ENCODE measurements around the gene CPT1C. TPM values are rescaled to one million over a fixed set of nuclear protein-coding genes. Genes with fewer than 3 reads are reported as not detected.

Gene CPT1C
- polyA plus RNA-seq, 1 donor (not counting 4 experiments of a cell fraction or from before 2014, with no cell fraction given): 0.41 TPM

- Histone ChIP-seq H3K36me3 (ENCODE audit: control insufficient read depth in 2 of 2, extremely low read depth in 1 of 2, insufficient read depth in 2 of 2, low read length in 2 of 2) (no peaks in the 10 kb centered on the region), H3K79me2 (ENCODE audit: control insufficient read depth, insufficient read depth, low read length) (no peaks in the 10 kb centered on the region), H3K4me2 (ENCODE audit: control insufficient read depth, extremely low read depth, insufficient read depth, low read depth, low read length) (no peak overlapping the region), H3K9ac (ENCODE audit: control insufficient read depth, extremely low read depth, insufficient read depth, low read length) (no peak overlapping the region), H3K9me3 (ENCODE audit: control insufficient read depth, low read depth, low read length) (no peaks in the 10 kb centered on the region), H3K27me3 (ENCODE audit: control insufficient read depth, extremely low read depth, insufficient read depth, low read length) (no peaks in the 10 kb centered on the region), H3K27ac (ENCODE audit: control insufficient read depth, insufficient read depth, low read length) (no peak overlapping the region), H2AFZ (ENCODE audit: control insufficient read depth, low read length) (no peak overlapping the region), H3K9me1 (ENCODE audit: control insufficient read depth, extremely low read depth, insufficient read depth, low read length) (no peaks in the 10 kb centered on the region), H3K4me3 (ENCODE audit: control insufficient read depth in 2 of 3, extremely low read depth in 1 of 3, insufficient read depth in 2 of 3, low read depth in 1 of 3, low read length in 3 of 3) (no peak overlapping the region), H3K4me1 (ENCODE audit: control insufficient read depth, extremely low read depth, insufficient read depth, low read length) (peaks cover 2% of the 10 kb centered on the region), H4K20me1 (ENCODE audit: control insufficient read depth, extremely low read depth, insufficient read depth, low read length) (no peaks in the 10 kb centered on the region)
- TF ChIP-seq EZH2 (IDR thresholded peaks at IDR 0.05; ENCODE audit: low read length) (no peak), CTCF (optimal IDR thresholded peaks at IDR 0.05 in 1 of 3, IDR thresholded peaks at IDR 0.05 in 1 of 3, conservative IDR thresholded peaks at IDR 0.05 in 1 of 3; ENCODE audit: extremely low read depth in 1 of 3, insufficient read depth in 2 of 3, low read length in 3 of 3) (no peak)
- no peak for FAIRE-seq
- no peak for DNase-seq (ENCODE audit: low read depth, low spot score)
- dilution Hi-C loops (cut with MboI; ENCODE audit: extremely low pct_ligation_motif_present, low sequenced_read_pairs): no loop called here
Measured at GRCh38 chr19:49727217-49728030, 36.5 kb downstream of the CPT1C start.

DNA sequence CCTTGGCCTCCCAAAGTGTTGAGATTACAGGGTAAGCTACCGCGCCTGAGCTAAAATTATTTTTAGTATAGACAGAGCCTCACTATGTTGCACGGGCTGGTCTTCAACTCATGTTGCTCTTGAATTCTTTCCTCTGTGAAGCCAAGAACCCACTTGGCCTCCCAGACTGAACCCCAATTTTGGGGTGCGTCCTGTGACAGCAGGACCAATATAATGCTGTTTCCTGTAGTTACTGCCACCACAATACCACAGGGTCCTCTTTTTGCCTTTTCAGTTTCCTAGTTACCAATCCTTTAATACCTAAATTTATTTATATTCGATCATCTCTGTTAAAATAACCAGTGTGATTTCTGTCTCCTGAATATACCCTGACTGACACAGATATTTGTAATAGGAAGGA lies 39.2 kb downstream of the CPT1C start:
- no peak overlapping the region for H3K9ac ChIP-seq (ENCODE audit: control insufficient read depth, extremely low read depth, insufficient read depth, low read length)
- DNase-seq (ENCODE audit: low read depth, low spot score) (no peak), FAIRE-seq (no peak)
- no peaks in the 10 kb centered on the region for H4K20me1 ChIP-seq (ENCODE audit: control insufficient read depth, extremely low read depth, insufficient read depth, low read length)
- no peak overlapping the region for H3K4me3 ChIP-seq (ENCODE audit: control insufficient read depth in 2 of 3, extremely low read depth in 1 of 3, insufficient read depth in 2 of 3, low read depth in 1 of 3, low read length in 3 of 3)
- H3K79me2 ChIP-seq (ENCODE audit: control insufficient read depth, insufficient read depth, low read length): no peaks in the 10 kb centered on the region
- no peaks in the 10 kb centered on the region for H3K27me3 ChIP-seq (ENCODE audit: control insufficient read depth, extremely low read depth, insufficient read depth, low read length)
- no peak overlapping the region for H3K27ac ChIP-seq (ENCODE audit: control insufficient read depth, insufficient read depth, low read length)
- no peak overlapping the region for H2AFZ ChIP-seq (ENCODE audit: control insufficient read depth, low read length)
- H3K9me1 ChIP-seq (ENCODE audit: control insufficient read depth, extremely low read depth, insufficient read depth, low read length): no peaks in the 10 kb centered on the region
- H3K4me2 ChIP-seq (ENCODE audit: control insufficient read depth, extremely low read depth, insufficient read depth, low read depth, low read length): no peak overlapping the region
- TF ChIP-seq EZH2 (IDR thresholded peaks at IDR 0.05; ENCODE audit: low read length) (no peak), CTCF (optimal IDR thresholded peaks at IDR 0.05 in 1 of 3, IDR thresholded peaks at IDR 0.05 in 1 of 3, conservative IDR thresholded peaks at IDR 0.05 in 1 of 3; ENCODE audit: extremely low read depth in 1 of 3, insufficient read depth in 2 of 3, low read length in 3 of 3) (no peak)
- no peaks in the 10 kb centered on the region for H3K4me1 ChIP-seq (ENCODE audit: control insufficient read depth, extremely low read depth, insufficient read depth, low read length)
- H3K9me3 ChIP-seq (ENCODE audit: control insufficient read depth, low read depth, low read length): no peaks in the 10 kb centered on the region
- dilution Hi-C loops (cut with MboI; ENCODE audit: extremely low pct_ligation_motif_present, low sequenced_read_pairs): no loop called here
- no peaks in the 10 kb centered on the region for H3K36me3 ChIP-seq (ENCODE audit: control insufficient read depth in 2 of 2, extremely low read depth in 1 of 2, insufficient read depth in 2 of 2, low read length in 2 of 2)

Measured in keratinocyte (primary cell).